Thyroid gland (tissue), 4 donors: ENCODE data around the gene ARRDC1.

Experiments used
- CTCF ChIP-seq, 6 experiments: fragments of 200-600 bp in 3 of 6; fragments of 450-650 bp in 3 of 6; sonication (generic) in 3 of 6; IDR thresholded peaks; one replicate each; pipeline ENCODE4 v1.5.1; 2016 to 2019; ENCODE audit warnings: antibody characterized with exemption in 6 of 6, mild to moderate bottlenecking in 2 of 6, inconsistent platforms in 1 of 6, moderate library complexity in 1 of 6
- POLR2A ChIP-seq, 2 donors: fragments of 450-650 bp; IDR thresholded peaks; one replicate each; pipeline ENCODE4 v1.6.1; 2017; ENCODE audit warnings: antibody characterized with exemption in 2 of 2, mild to moderate bottlenecking in 2 of 2, moderate library complexity in 1 of 2

DNA sequence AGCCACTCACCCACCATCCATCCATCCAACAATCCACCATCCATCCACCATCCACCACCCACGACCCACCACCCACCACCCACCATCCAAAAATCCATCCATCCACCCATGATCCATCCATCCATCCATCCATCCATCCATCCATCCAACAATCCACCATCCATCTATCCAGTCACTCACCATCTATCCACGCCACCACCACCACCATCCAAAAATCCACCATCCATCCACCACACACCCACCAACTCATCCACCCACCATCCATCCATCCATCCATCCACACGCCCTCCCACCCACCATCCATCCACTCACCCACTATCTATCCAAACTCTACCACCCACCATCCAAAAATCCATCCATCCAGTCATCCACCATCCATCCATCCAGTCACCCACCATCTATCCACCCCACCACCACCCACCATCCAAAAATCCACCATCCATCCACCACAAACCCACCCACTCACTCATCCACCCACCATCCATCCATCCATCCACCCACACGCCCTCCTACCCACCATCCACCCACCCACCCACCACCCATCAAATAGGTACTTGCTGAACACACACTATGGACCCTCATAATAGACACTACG lies 35.8 kb upstream of the ARRDC1 start:
- no peak for TF ChIP-seq POLR2A (IDR thresholded peaks at IDR 0.05)
- no peak for TF ChIP-seq CTCF (IDR thresholded peaks at IDR 0.05)
